Keratinocyte (primary cell): Measurements from ENCODE around the gene PPT2.

Experiments used
- EZH2 ChIP-seq: IDR thresholded peaks from one replicate; pipeline ENCODE4 v1.6.1; 2012; ENCODE audit warnings: inconsistent platforms, mild to moderate bottlenecking, low read length, moderate library complexity
- TF ChIP-seq, protein P1 (sequence below), 3 experiments: IDR thresholded peaks in 1 of 3; conservative IDR thresholded peaks in 1 of 3; optimal IDR thresholded peaks in 1 of 3; 2 replicates in 2 of 3; 3 replicates in 1 of 3; pipeline versions ENCODE3 to v1.5.1; 2011; ENCODE audit warnings: low read length in 3 of 3, mild to moderate bottlenecking in 3 of 3, moderate library complexity in 2 of 3, control low read depth in 1 of 3, inconsistent platforms in 1 of 3; ENCODE audit not compliant: insufficient read depth in 2 of 3; ENCODE audit errors: extremely low read depth in 1 of 3

DNA sequence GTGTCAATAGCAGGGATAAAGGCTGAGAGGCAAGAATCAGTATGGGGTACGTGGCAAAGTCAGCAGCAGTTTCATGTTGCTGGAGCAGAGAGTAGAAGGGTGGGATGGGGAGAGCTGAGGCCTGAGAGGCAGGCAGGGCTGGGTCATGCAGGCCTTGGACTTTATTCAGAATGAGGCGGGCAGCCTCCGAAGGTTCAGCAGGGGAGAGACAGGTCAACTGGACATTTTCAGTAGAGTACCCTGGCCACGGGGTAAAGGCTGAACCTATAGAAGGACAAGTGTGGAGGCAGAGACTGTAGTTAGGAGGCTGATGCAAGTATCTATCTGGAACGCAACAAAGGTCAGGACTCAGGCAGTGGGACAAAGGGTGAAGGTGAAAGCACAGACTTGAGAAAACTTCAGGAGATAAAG, 56.3 kb downstream of the PPT2 start:
- TF ChIP-seq, protein P1, sequence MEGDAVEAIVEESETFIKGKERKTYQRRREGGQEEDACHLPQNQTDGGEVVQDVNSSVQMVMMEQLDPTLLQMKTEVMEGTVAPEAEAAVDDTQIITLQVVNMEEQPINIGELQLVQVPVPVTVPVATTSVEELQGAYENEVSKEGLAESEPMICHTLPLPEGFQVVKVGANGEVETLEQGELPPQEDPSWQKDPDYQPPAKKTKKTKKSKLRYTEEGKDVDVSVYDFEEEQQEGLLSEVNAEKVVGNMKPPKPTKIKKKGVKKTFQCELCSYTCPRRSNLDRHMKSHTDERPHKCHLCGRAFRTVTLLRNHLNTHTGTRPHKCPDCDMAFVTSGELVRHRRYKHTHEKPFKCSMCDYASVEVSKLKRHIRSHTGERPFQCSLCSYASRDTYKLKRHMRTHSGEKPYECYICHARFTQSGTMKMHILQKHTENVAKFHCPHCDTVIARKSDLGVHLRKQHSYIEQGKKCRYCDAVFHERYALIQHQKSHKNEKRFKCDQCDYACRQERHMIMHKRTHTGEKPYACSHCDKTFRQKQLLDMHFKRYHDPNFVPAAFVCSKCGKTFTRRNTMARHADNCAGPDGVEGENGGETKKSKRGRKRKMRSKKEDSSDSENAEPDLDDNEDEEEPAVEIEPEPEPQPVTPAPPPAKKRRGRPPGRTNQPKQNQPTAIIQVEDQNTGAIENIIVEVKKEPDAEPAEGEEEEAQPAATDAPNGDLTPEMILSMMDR (optimal IDR thresholded peaks at IDR 0.05 in 1 of 3, IDR thresholded peaks at IDR 0.05 in 1 of 3, conservative IDR thresholded peaks at IDR 0.05 in 1 of 3; ENCODE audit: extremely low read depth in 1 of 3, insufficient read depth in 2 of 3, low read length in 3 of 3), result no peak
- no peak for TF ChIP-seq EZH2
